ENCODE data around the gene ACSM5.
"Not testable (repeated sequence)": the region's sequence is repeated elsewhere in the genome, so short reads cannot be mapped to it uniquely, and the experiment has no call there.

Gene ACSM5

GRCh38 chr16:20398603-20399002, 10.7 kb upstream of the ACSM5 start:
- DNase-seq (ENCODE audit: extremely low read depth in 1 of 2, low read depth in 1 of 2), result no peak

- no peak for DNase-seq (ENCODE audit: extremely low read depth in 1 of 2, low read depth in 1 of 2)
These were observed 10.1 kb upstream of the ACSM5 start for GRCh38 chr16:20399185-20399584.

GRCh38 chr16:20401066-20401465, 8.3 kb upstream of the ACSM5 start:
- DNase-seq (ENCODE audit: extremely low read depth in 1 of 2, low read depth in 1 of 2), result no peak

- DNase-seq (ENCODE audit: extremely low read depth in 1 of 2, low read depth in 1 of 2), result no peak
These were observed 7.8 kb upstream of the ACSM5 start for GRCh38 chr16:20401475-20402016.

- DNase-seq (ENCODE audit: extremely low read depth in 1 of 2, low read depth in 1 of 2), result no peak
These were observed 6.7 kb upstream of the ACSM5 start for GRCh38 chr16:20402651-20403050.

- no peak for DNase-seq (ENCODE audit: extremely low read depth in 1 of 2, low read depth in 1 of 2)
These were observed 4.7 kb upstream of the ACSM5 start, which contains the start of gene PDILT for GRCh38 chr16:20404637-20405036. TSS of gene PDILT (minus strand) at chr16:20404737. CDS start at chr16:20399300, 5,437 bp downstream.

GRCh38 chr16:20410121-20410723, 888 bp downstream of the ACSM5 start:
- DNase-seq (ENCODE audit: extremely low read depth in 1 of 2, low read depth in 1 of 2), result no peak

GRCh38 chr16:20411055-20411454, 1.7 kb downstream of the ACSM5 start:
- no peak for DNase-seq (ENCODE audit: extremely low read depth in 1 of 2, low read depth in 1 of 2)

GRCh38 chr16:20415541-20415940, 6.2 kb downstream of the ACSM5 start:
- DNase-seq (ENCODE audit: extremely low read depth in 1 of 2, low read depth in 1 of 2), result no peak

GRCh38 chr16:20419093-20419492, 9.8 kb downstream of the ACSM5 start:
- DNase-seq (ENCODE audit: extremely low read depth in 1 of 2, low read depth in 1 of 2), result not testable (repeated sequence)

GRCh38 chr16:20421748-20422147, 12.4 kb downstream of the ACSM5 start:
- DNase-seq (ENCODE audit: extremely low read depth in 1 of 2, low read depth in 1 of 2), result not testable (repeated sequence)

GRCh38 chr16:20423772-20424128, 14.4 kb downstream of the ACSM5 start:
- not testable (repeated sequence) for DNase-seq (ENCODE audit: extremely low read depth in 1 of 2, low read depth in 1 of 2)

GRCh38 chr16:20424129-20424866, 15.0 kb downstream of the ACSM5 start:
- no peak for DNase-seq (ENCODE audit: extremely low read depth in 1 of 2, low read depth in 1 of 2)

GRCh38 chr16:20427401-20427797, 18.1 kb downstream of the ACSM5 start:
- not testable (repeated sequence) for DNase-seq (ENCODE audit: extremely low read depth in 1 of 2, low read depth in 1 of 2)

- DNase-seq (ENCODE audit: extremely low read depth in 1 of 2, low read depth in 1 of 2), result not testable (repeated sequence)
These were observed 20.2 kb downstream of the ACSM5 start for GRCh38 chr16:20429499-20429898.

GRCh38 chr16:20430480-20430879, 21.1 kb downstream of the ACSM5 start:
- not testable (repeated sequence) for DNase-seq (ENCODE audit: extremely low read depth in 1 of 2, low read depth in 1 of 2)

GRCh38 chr16:20430948-20431347, 21.6 kb downstream of the ACSM5 start:
- no peak for DNase-seq (ENCODE audit: extremely low read depth in 1 of 2, low read depth in 1 of 2)

- DNase-seq (ENCODE audit: extremely low read depth in 1 of 2, low read depth in 1 of 2), result not testable (repeated sequence)
These were observed 29.6 kb downstream of the ACSM5 start for GRCh38 chr16:20438950-20439349.

- DNase-seq (ENCODE audit: extremely low read depth in 1 of 2, low read depth in 1 of 2), result not testable (repeated sequence)
These were observed 30.5 kb downstream of the ACSM5 start for GRCh38 chr16:20439820-20440231.

- DNase-seq (ENCODE audit: extremely low read depth in 1 of 2, low read depth in 1 of 2), result not testable (repeated sequence)
These were observed 31.4 kb downstream of the ACSM5 start for GRCh38 chr16:20440731-20441130.

GRCh38 chr16:20441191-20441590, 31.9 kb downstream of the ACSM5 start:
- no peak for DNase-seq (ENCODE audit: extremely low read depth in 1 of 2, low read depth in 1 of 2)

- DNase-seq (ENCODE audit: extremely low read depth in 1 of 2, low read depth in 1 of 2), result not testable (repeated sequence)
These were observed 32.5 kb downstream of the ACSM5 start for GRCh38 chr16:20441859-20442258.

All from stimulated activated CD8-positive, alpha-beta memory T cell treated with anti-CD3 and anti-CD28 coated beads, Interleukin-7, amount 100 ng/mL, for 48 hours (primary cell).